CD4-positive, alpha-beta T cell (primary cell): ENCODE results near the gene ESPL1. TPM values are rescaled to one million over a fixed set of nuclear protein-coding genes. Genes with fewer than 3 reads are reported as not detected.

ENCODE experiments used
- ATAC-seq: fragments of 200-7000 bp; cut with Tn5 transposase; one replicate; pipeline ENCODE4 v1.10.0; 2022; ENCODE audit warnings: mild to moderate bottlenecking; ENCODE audit not compliant: poor library complexity
- CTCF ChIA-PET: fragments of 350-600 bp; sonication (Branson Sonifier 250); formaldehyde crosslinking; loops from one replicate; lab custom pipeline; 2021; ENCODE audit warnings: antibody characterized with exemption, inconsistent platforms; lab: Charles Lee
- POLR2A ChIA-PET: fragments of 350-600 bp; sonication (Branson Sonifier 250); formaldehyde crosslinking; loops from one replicate; lab custom pipeline; 2021; ENCODE audit warnings: antibody characterized with exemption, inconsistent platforms; lab: Charles Lee
- DNase-seq, 14 experiments: peaks; one replicate each; pipeline ENCODE4 v3.0.0-alpha.2; 2013 to 2020; ENCODE audit warnings: mixed read lengths in 2 of 14
- H3K27ac ChIP-seq, 2 donors: one replicate each; pipeline versions ENCODE4 v1.5.1 to v1.7.0; 2013; ENCODE audit warnings: low read length in 2 of 2, low read depth in 1 of 2, mild to moderate bottlenecking in 1 of 2
- H3K27me3 ChIP-seq, 2 experiments: 1 replicate in 1 of 2; 2 replicates in 1 of 2; pipeline versions ENCODE4 v1.6.1 to v1.7.0; 2013; ENCODE audit warnings: low read length in 2 of 2, control low read depth in 1 of 2, mild to moderate bottlenecking in 1 of 2, moderate library complexity in 1 of 2; ENCODE audit not compliant: insufficient read depth in 2 of 2, control insufficient read depth in 1 of 2
- H3K36me3 ChIP-seq: one replicate; pipeline ENCODE4 v1.6.1; 2013; ENCODE audit warnings: low read length, control low read depth; ENCODE audit not compliant: insufficient read depth
- H3K4me1 ChIP-seq: one replicate; pipeline ENCODE4 v1.6.1; 2013; ENCODE audit warnings: low read length, control low read depth; ENCODE audit not compliant: insufficient read depth
- H3K4me3 ChIP-seq: one replicate; pipeline ENCODE4 v1.5.1; 2013; ENCODE audit warnings: mild to moderate bottlenecking, low read length, moderate library complexity
- H3K9me3 ChIP-seq, 2 experiments: 1 replicate in 1 of 2; 2 replicates in 1 of 2; pipeline versions ENCODE4 v1.6.1 to v1.7.0; 2013; ENCODE audit warnings: low read length in 2 of 2, mild to moderate bottlenecking in 2 of 2, control low read depth in 1 of 2, moderate library complexity in 1 of 2; ENCODE audit not compliant: control insufficient read depth in 1 of 2, insufficient read depth in 1 of 2
- H3K27ac Mint-ChIP-seq: one replicate; pipeline ENCODE4 v1.8.0; 2020; ENCODE audit warnings: mixed read lengths
- H3K27me3 Mint-ChIP-seq: one replicate; pipeline ENCODE4 v1.8.0; 2021; ENCODE audit warnings: mixed read lengths
- H3K36me3 Mint-ChIP-seq: one replicate; pipeline ENCODE4 v1.8.0; 2021; ENCODE audit warnings: low read depth, mixed read lengths
- H3K4me1 Mint-ChIP-seq: one replicate; pipeline ENCODE4 v1.8.0; 2021; ENCODE audit warnings: low read depth, mixed read lengths
- H3K4me3 Mint-ChIP-seq: one replicate; pipeline ENCODE4 v1.8.0; 2020; ENCODE audit warnings: mild to moderate bottlenecking, mixed read lengths
- H3K9me3 Mint-ChIP-seq: one replicate; pipeline ENCODE4 v1.8.0; 2020; ENCODE audit warnings: mixed read lengths
- CTCF ChIP-seq: fragments of 200-600 bp; IDR thresholded peaks from one replicate; pipeline ENCODE4 v1.8.0; 2022; ENCODE audit warnings: antibody characterized with exemption, mild to moderate bottlenecking
- intact Hi-C, 2 experiments: fragments of 100-400 bp; cut with DNase I in 1 of 2; cut with micrococcal nuclease in 1 of 2; formaldehyde crosslinking; loops; one replicate each; pipeline versions ENCODE4 v1.15.1 to v1.9.0; 2023 to 2025; cut with DNase I, micrococcal nuclease
- total RNA-seq, 174 experiments: library from RNA in 2 of 174; stranded (reverse) in 2 of 174; gene quantifications; one replicate each; pipeline ENCODE4 v1.2.3 and lab custom pipeline; 2021 to 2026

The ESPL1 gene
- total RNA-seq, 2 experiments from 2014 or later = 0.20 to 0.71 TPM

- Histone ChIP-seq H3K27me3 (no peaks in the 10 kb centered on the region), H3K4me3 (no peak overlapping the region), H3K27ac (no peak overlapping the region), H3K36me3 (no peaks in the 10 kb centered on the region), H3K4me1 (peaks cover 12% of the 10 kb centered on the region), H3K9me3 (no peaks in the 10 kb centered on the region)
- TF ChIP-seq CTCF = no peak
- no peak overlapping the region for H3K27ac Mint-ChIP-seq
- peaks cover 15% of the 10 kb centered on the region for H3K4me1 Mint-ChIP-seq
- no peaks in the 10 kb centered on the region for H3K36me3 Mint-ChIP-seq
- DNase-seq (no peak), ATAC-seq (no peak)
- H3K9me3 Mint-ChIP-seq = no peaks in the 10 kb centered on the region
- no peak overlapping the region for H3K4me3 Mint-ChIP-seq
- H3K27me3 Mint-ChIP-seq = no peaks in the 10 kb centered on the region
- ChIA-PET POLR2A (interaction anchor here (1.1 kb wide), 1 partner anchor 22 kb away, joined by 3 read pairs; no protein-coding TSS in a partner anchor), CTCF (interaction anchor here (2.2 kb wide), 1 partner anchor 28 kb away, joined by 8 read pairs; no protein-coding TSS in a partner anchor)
- intact Hi-C loops = no loop called here
These were observed 26.3 kb upstream of the ESPL1 start for GRCh38 chr12:53241623-53242412.

- TF ChIP-seq CTCF = no peak
- ChIA-PET POLR2A (interaction anchor here (0.9 to 1.1 kb wide), 2 partner anchors 30 to 63 kb away, joined by 3 read pairs; partner anchors contain the start of genes CSAD and ZNF740), CTCF (interaction anchor here (1.4 kb wide), 1 partner anchor 33 kb away, joined by 4 read pairs; no protein-coding TSS in a partner anchor)
- intact Hi-C loops = no loop called here
- H3K4me3 Mint-ChIP-seq = no peak overlapping the region
- no peak overlapping the region for H3K27ac ChIP-seq
- H3K27me3 ChIP-seq = no peaks in the 10 kb centered on the region
- H3K9me3 ChIP-seq = no peaks in the 10 kb centered on the region
- no peak for ATAC-seq
- H3K4me1 ChIP-seq = peaks cover 8% of the 10 kb centered on the region
- H3K4me3 ChIP-seq = no peak overlapping the region
- H3K9me3 Mint-ChIP-seq = no peaks in the 10 kb centered on the region
- H3K4me1 Mint-ChIP-seq = peaks cover 5% of the 10 kb centered on the region
- DNase-seq = no peak
- no peaks in the 10 kb centered on the region for H3K36me3 Mint-ChIP-seq
- H3K27ac Mint-ChIP-seq = no peak overlapping the region
- no peaks in the 10 kb centered on the region for H3K36me3 ChIP-seq
- H3K27me3 Mint-ChIP-seq = no peaks in the 10 kb centered on the region
These were observed 23.8 kb upstream of the ESPL1 start for GRCh38 chr12:53244337-53244736.

DNA sequence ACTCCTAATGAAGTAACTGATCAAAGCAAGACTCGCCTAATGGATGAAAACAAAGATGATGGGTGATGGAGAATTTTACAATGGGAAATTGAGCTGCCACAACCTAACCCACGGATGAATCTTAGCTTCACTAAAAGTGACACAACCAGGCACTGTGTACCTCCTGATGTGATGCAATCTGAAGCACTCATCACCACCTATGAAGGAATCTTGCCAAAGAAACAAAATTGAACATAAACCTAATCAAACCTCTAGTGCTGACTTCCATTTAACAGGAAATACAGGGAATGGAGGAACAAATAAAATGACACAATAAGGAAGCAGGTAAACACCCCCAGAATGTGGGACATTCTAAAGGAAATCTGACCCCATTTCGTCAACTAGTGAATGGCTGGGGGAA is 22.8 kb upstream of the ESPL1 start:
- H3K36me3 ChIP-seq = no peaks in the 10 kb centered on the region
- no peaks in the 10 kb centered on the region for H3K9me3 ChIP-seq
- no peaks in the 10 kb centered on the region for H3K9me3 Mint-ChIP-seq
- H3K4me3 ChIP-seq = no peak overlapping the region
- intact Hi-C loops = no loop called here
- peaks cover 5% of the 10 kb centered on the region for H3K4me1 Mint-ChIP-seq
- POLR2A ChIA-PET = no interaction called here
- no peaks in the 10 kb centered on the region for H3K27me3 ChIP-seq
- no peak overlapping the region for H3K27ac Mint-ChIP-seq
- no peak overlapping the region for H3K4me3 Mint-ChIP-seq
- no peak overlapping the region for H3K27ac ChIP-seq
- CTCF ChIA-PET = interaction anchor here (0.6 to 1.4 kb wide), 3 partner anchors 32 to 177 kb away, joined by 3 to 6 read pairs (median 4); no protein-coding TSS in a partner anchor
- no peaks in the 10 kb centered on the region for H3K36me3 Mint-ChIP-seq
- no peaks in the 10 kb centered on the region for H3K27me3 Mint-ChIP-seq
- ATAC-seq (no peak), DNase-seq (no peak)
- TF ChIP-seq CTCF = no peak
- H3K4me1 ChIP-seq = peaks cover 6% of the 10 kb centered on the region
